Common myeloid progenitor, CD34-positive (primary cell): ENCODE results near the gene GIPC2.
"Not testable (repeated sequence)": the region's sequence is repeated elsewhere in the genome, so short reads cannot be mapped to it uniquely, and the experiment has no call there.

Experiments used
- CTCF ChIA-PET: fragments of 350-600 bp; sonication (Branson Sonifier 250); formaldehyde crosslinking; loops from one replicate; lab custom pipeline; 2021; ENCODE audit warnings: antibody characterized with exemption; lab: Charles Lee
- POLR2A ChIA-PET: fragments of 350-600 bp; sonication (Branson Sonifier 250); formaldehyde crosslinking; loops from one replicate; lab custom pipeline; 2021; ENCODE audit warnings: antibody characterized with exemption; lab: Charles Lee
- DNase-seq, 3 donors: peaks; one replicate each; pipeline versions ENCODE4 v3.0.0 to v3.0.0-alpha.2; 2013
- H3K27ac ChIP-seq, 2 experiments: 1 replicate in 1 of 2; 2 replicates in 1 of 2; pipeline ENCODE4 v1.7.0; 2013; ENCODE audit warnings: inconsistent platforms in 2 of 2, low read length in 2 of 2, mild to moderate bottlenecking in 2 of 2, low read depth in 1 of 2, moderate library complexity in 1 of 2; ENCODE audit not compliant: severe bottlenecking in 2 of 2, insufficient read depth in 1 of 2, poor library complexity in 1 of 2
- H3K27me3 ChIP-seq, 5 experiments: replicated peaks in 2 of 5; 1 replicate in 3 of 5; 2 replicates in 2 of 5; pipeline versions ENCODE4 v1.6.1 to v1.7.0; 2013; ENCODE audit warnings: low read length in 4 of 5, mild to moderate bottlenecking in 2 of 5, moderate library complexity in 2 of 5, inconsistent platforms in 1 of 5; ENCODE audit not compliant: insufficient read depth in 5 of 5, control insufficient read depth in 4 of 5
- H3K36me3 ChIP-seq, 4 experiments: 1 replicate in 2 of 4; 2 replicates in 2 of 4; pipeline versions ENCODE4 v1.6.1 to v1.7.0; 2013; ENCODE audit warnings: low read length in 3 of 4, control low read depth in 1 of 4, mild to moderate bottlenecking in 1 of 4; ENCODE audit not compliant: control insufficient read depth in 4 of 4, insufficient read depth in 4 of 4
- H3K4me1 ChIP-seq, 4 experiments: 1 replicate in 3 of 4; 2 replicates in 1 of 4; pipeline versions ENCODE4 v1.6.1 to v1.7.1; 2013; ENCODE audit warnings: low read length in 3 of 4, mild to moderate bottlenecking in 3 of 4, control low read depth in 1 of 4, inconsistent platforms in 1 of 4, moderate library complexity in 1 of 4; ENCODE audit not compliant: control insufficient read depth in 4 of 4, insufficient read depth in 4 of 4; ENCODE audit errors: control extremely low read depth in 1 of 4
- H3K4me3 ChIP-seq, 7 experiments: 1 replicate in 4 of 7; 2 replicates in 3 of 7; pipeline versions ENCODE4 v1.5.1 to v1.7.0; 2013; ENCODE audit warnings: mild to moderate bottlenecking in 7 of 7, low read length in 6 of 7, moderate library complexity in 6 of 7, inconsistent platforms in 2 of 7, low read depth in 2 of 7, control low read depth in 1 of 7; ENCODE audit not compliant: insufficient read depth in 4 of 7, control insufficient read depth in 1 of 7; ENCODE audit errors: extremely low read depth in 1 of 7
- H3K9me3 ChIP-seq, 5 experiments: 1 replicate in 4 of 5; 2 replicates in 1 of 5; pipeline versions ENCODE4 v1.6.1 to v1.7.1; 2013; ENCODE audit warnings: low read length in 4 of 5, mild to moderate bottlenecking in 2 of 5, inconsistent platforms in 1 of 5, low read depth in 1 of 5, moderate library complexity in 1 of 5; ENCODE audit not compliant: control insufficient read depth in 4 of 5, insufficient read depth in 2 of 5; ENCODE audit errors: control extremely low read depth in 1 of 5
- WGBS: methylation state at CpG from one replicate; pipeline ENCODE4 v1.1.5; 2013; ENCODE audit not compliant: insufficient coverage; 5-methylcytosine and 5-hydroxymethylcytosine counted together

GIPC2 gene

GRCh38 chr1:78060857-78061563 is 15.2 kb downstream of the GIPC2 start:
- WGBS = 91% methylated on average over 1 of the region's 4 CpGs
- Histone ChIP-seq H3K27ac (no peak overlapping the region), H3K9me3 (no peaks in the 10 kb centered on the region), H3K27me3 (no peaks in the 10 kb centered on the region), H3K4me3 (no peak overlapping the region), H3K36me3 (no peaks in the 10 kb centered on the region), H3K4me1 (no peaks in the 10 kb centered on the region)
- DNase-seq = peak in 2 of 3 donors; percentile 17 to 34
- ChIA-PET POLR2A (no interaction called here), CTCF (interaction anchor here (1.1 kb wide), 1 partner anchor 11 kb away, joined by 4 read pairs; no protein-coding TSS in a partner anchor)

GRCh38 chr1:78061825-78062523 is 16.2 kb downstream of the GIPC2 start:
- no peak for DNase-seq
- H3K4me1 ChIP-seq = no peaks in the 10 kb centered on the region
- H3K9me3 ChIP-seq = no peaks in the 10 kb centered on the region
- POLR2A ChIA-PET = no interaction called here
- H3K27ac ChIP-seq = no peak overlapping the region
- no peak overlapping the region for H3K4me3 ChIP-seq
- WGBS = 100% methylated on average over 1 of the region's 2 CpGs
- CTCF ChIA-PET = interaction anchor here (0.6 to 1.1 kb wide), 2 partner anchors 10 to 11 kb away, joined by 3 to 4 read pairs; no protein-coding TSS in a partner anchor
- no peaks in the 10 kb centered on the region for H3K36me3 ChIP-seq
- no peaks in the 10 kb centered on the region for H3K27me3 ChIP-seq

GRCh38 chr1:78064886-78065285 is 19.1 kb downstream of the GIPC2 start:
- H3K4me3 ChIP-seq, H3K27ac ChIP-seq, POLR2A ChIA-PET, H3K4me1 ChIP-seq, H3K9me3 ChIP-seq, DNase-seq, H3K36me3 ChIP-seq, H3K27me3 ChIP-seq: not testable (repeated sequence)
- CTCF ChIA-PET = interaction anchor here (1.0 to 1.5 kb wide), 2 partner anchors 11 to 17 kb away, joined by 3 to 4 read pairs; no protein-coding TSS in a partner anchor
- WGBS = no CpG with 5 or more reads among the region's 2 CpGs

GRCh38 chr1:78068681-78069283 is 23.0 kb downstream of the GIPC2 start:
- H3K36me3 ChIP-seq = no peaks in the 10 kb centered on the region
- ChIA-PET POLR2A (no interaction called here), CTCF (no interaction called here)
- H3K4me3 ChIP-seq = no peak overlapping the region
- H3K9me3 ChIP-seq = no peaks in the 10 kb centered on the region
- no peaks in the 10 kb centered on the region for H3K4me1 ChIP-seq
- DNase-seq = no peak
- H3K27me3 ChIP-seq = no peaks in the 10 kb centered on the region
- no peak overlapping the region for H3K27ac ChIP-seq
- 100% methylated on average over 1 of the region's 3 CpGs for WGBS

- H3K36me3 ChIP-seq = no peaks in the 10 kb centered on the region
- no peak overlapping the region for H3K4me3 ChIP-seq
- no peaks in the 10 kb centered on the region for H3K27me3 ChIP-seq
- POLR2A ChIA-PET = no interaction called here
- WGBS = no CpG with 5 or more reads among the region's 2 CpGs
- H3K27ac ChIP-seq = no peak overlapping the region
- CTCF ChIA-PET = no interaction called here
- no peak for DNase-seq
- no peaks in the 10 kb centered on the region for H3K4me1 ChIP-seq
- no peaks in the 10 kb centered on the region for H3K9me3 ChIP-seq
Observed at GRCh38 chr1:78069784-78070183, 24.0 kb downstream of the GIPC2 start.

GRCh38 chr1:78070210-78070609 is 24.4 kb downstream of the GIPC2 start:
- POLR2A ChIA-PET = no interaction called here
- H3K36me3 ChIP-seq = no peaks in the 10 kb centered on the region
- CTCF ChIA-PET = no interaction called here
- no peak for DNase-seq
- WGBS = no CpG with 5 or more reads among the region's 2 CpGs
- no peaks in the 10 kb centered on the region for H3K4me1 ChIP-seq
- H3K27ac ChIP-seq = no peak overlapping the region
- H3K9me3 ChIP-seq = no peaks in the 10 kb centered on the region
- H3K4me3 ChIP-seq = no peak overlapping the region
- no peaks in the 10 kb centered on the region for H3K27me3 ChIP-seq

GRCh38 chr1:78070758-78071157 is 25.0 kb downstream of the GIPC2 start:
- DNase-seq = no peak
- Histone ChIP-seq H3K27me3 (no peaks in the 10 kb centered on the region), H3K4me3 (no peak overlapping the region), H3K36me3 (no peaks in the 10 kb centered on the region), H3K4me1 (no peaks in the 10 kb centered on the region), H3K9me3 (no peaks in the 10 kb centered on the region), H3K27ac (no peak overlapping the region)
- CTCF ChIA-PET = no interaction called here
- WGBS = no CpG with 5 or more reads among the region's 2 CpGs
- POLR2A ChIA-PET = no interaction called here
